ENCODE data around the gene CHRNB1.

CHRNB1 gene

GRCh38 chr17:7416323-7416722 is 28.5 kb upstream of the CHRNB1 start:
- no peak for DNase-seq

- DNase-seq, result no peak
Measured at GRCh38 chr17:7417056-7417655, 27.7 kb upstream of the CHRNB1 start.

- DNase-seq, result no peak
Measured at GRCh38 chr17:7418472-7419152, 26.2 kb upstream of the CHRNB1 start.

GRCh38 chr17:7419819-7420610 is 24.8 kb upstream of the CHRNB1 start, which contains the start of gene SPEM1:
SPEM1 (plus strand) TSS chr17:7420324; CDS start chr17:7420385, 61 bp downstream.
- DNase-seq, result no peak

- no peak for DNase-seq
Measured at GRCh38 chr17:7421186-7421585, 23.7 kb upstream of the CHRNB1 start.

- no peak for DNase-seq
Measured at GRCh38 chr17:7423679-7424078, 21.2 kb upstream of the CHRNB1 start.

GRCh38 chr17:7425316-7425715 is 19.5 kb upstream of the CHRNB1 start, which contains the start of gene SPEM2:
SPEM2 (plus strand) TSS chr17:7425616; CDS start chr17:7425689, 73 bp downstream.
- DNase-seq, result no peak

GRCh38 chr17:7425756-7426155 is 19.1 kb upstream of the CHRNB1 start:
- DNase-seq, result no peak

GRCh38 chr17:7426203-7426863 is 18.5 kb upstream of the CHRNB1 start:
- DNase-seq, result no peak

GRCh38 chr17:7426896-7427489 is 17.9 kb upstream of the CHRNB1 start:
- DNase-seq, result no peak

GRCh38 chr17:7427549-7427948 is 17.3 kb upstream of the CHRNB1 start:
- no peak for DNase-seq

GRCh38 chr17:7428557-7428956 is 16.3 kb upstream of the CHRNB1 start, which contains the start of gene SPEM3:
SPEM3 (plus strand) TSS chr17:7428857; CDS start chr17:7428903, 46 bp downstream.
- DNase-seq, result no peak

GRCh38 chr17:7429722-7430121 is 15.1 kb upstream of the CHRNB1 start:
- no peak for DNase-seq

- no peak for DNase-seq
Measured at GRCh38 chr17:7431231-7431630, 13.6 kb upstream of the CHRNB1 start.

- no peak for DNase-seq
Measured at GRCh38 chr17:7432296-7432695, 12.6 kb upstream of the CHRNB1 start.

GRCh38 chr17:7435676-7436555 is 8.9 kb upstream of the CHRNB1 start:
- DNase-seq, result peak; percentile 56

GRCh38 chr17:7436556-7437368 is 8.1 kb upstream of the CHRNB1 start:
- DNase-seq, result peak; percentile 85

- DNase-seq, result no peak
Measured at GRCh38 chr17:7437369-7437863, 7.4 kb upstream of the CHRNB1 start.

GRCh38 chr17:7437950-7438614 is 6.8 kb upstream of the CHRNB1 start:
- peak; percentile 74 for DNase-seq
